ENCODE measurements around the gene ATRIP. TPM values are rescaled to one million over a fixed set of nuclear protein-coding genes. Genes with fewer than 3 reads are reported as not detected.

Gene ATRIP
- total RNA-seq, 1 donor from 2014 or later = 8.3 TPM

GRCh38 chr3:48503401-48504050, 57.0 kb downstream of the ATRIP start:
- H3K4me1 Mint-ChIP-seq = peaks cover 35% of the 10 kb centered on the region
- no peaks in the 10 kb centered on the region for H3K9me3 Mint-ChIP-seq
- no peaks in the 10 kb centered on the region for H3K9me3 ChIP-seq (ENCODE audit: low read depth)
- peaks cover 10% of the 10 kb centered on the region for H3K36me3 Mint-ChIP-seq
- peaks cover 19% of the 10 kb centered on the region for H3F3A ChIP-seq (ENCODE audit: low read depth)
- no peaks in the 10 kb centered on the region for H4K20me1 ChIP-seq (ENCODE audit: low read depth)
- no peak for TF ChIP-seq EZH2phosphoT487 (IDR thresholded peaks at IDR 0.05)
- TF ChIP-seq, protein P1, sequence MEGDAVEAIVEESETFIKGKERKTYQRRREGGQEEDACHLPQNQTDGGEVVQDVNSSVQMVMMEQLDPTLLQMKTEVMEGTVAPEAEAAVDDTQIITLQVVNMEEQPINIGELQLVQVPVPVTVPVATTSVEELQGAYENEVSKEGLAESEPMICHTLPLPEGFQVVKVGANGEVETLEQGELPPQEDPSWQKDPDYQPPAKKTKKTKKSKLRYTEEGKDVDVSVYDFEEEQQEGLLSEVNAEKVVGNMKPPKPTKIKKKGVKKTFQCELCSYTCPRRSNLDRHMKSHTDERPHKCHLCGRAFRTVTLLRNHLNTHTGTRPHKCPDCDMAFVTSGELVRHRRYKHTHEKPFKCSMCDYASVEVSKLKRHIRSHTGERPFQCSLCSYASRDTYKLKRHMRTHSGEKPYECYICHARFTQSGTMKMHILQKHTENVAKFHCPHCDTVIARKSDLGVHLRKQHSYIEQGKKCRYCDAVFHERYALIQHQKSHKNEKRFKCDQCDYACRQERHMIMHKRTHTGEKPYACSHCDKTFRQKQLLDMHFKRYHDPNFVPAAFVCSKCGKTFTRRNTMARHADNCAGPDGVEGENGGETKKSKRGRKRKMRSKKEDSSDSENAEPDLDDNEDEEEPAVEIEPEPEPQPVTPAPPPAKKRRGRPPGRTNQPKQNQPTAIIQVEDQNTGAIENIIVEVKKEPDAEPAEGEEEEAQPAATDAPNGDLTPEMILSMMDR (IDR thresholded peaks at IDR 0.05) = no peak
- H3K9ac ChIP-seq = peak overlapping the region; percentile 34
- DNase-seq (ENCODE audit: low spot score) = peak; percentile 61
- no peaks in the 10 kb centered on the region for H3K36me3 ChIP-seq
- peak overlapping the region; percentile 84 for H3K4me3 Mint-ChIP-seq
- H3K27ac ChIP-seq = no peak overlapping the region
- H3K4me1 ChIP-seq = peaks cover 14% of the 10 kb centered on the region
- peak overlapping the region; percentile 64 for H3K4me3 ChIP-seq
- peaks cover 6% of the 10 kb centered on the region for H3K79me2 ChIP-seq (ENCODE audit: low read depth)
- H2AFZ ChIP-seq (replicated peaks) = peak overlapping the region; percentile 71
- peaks cover 12% of the 10 kb centered on the region for H3K27me3 Mint-ChIP-seq (ENCODE audit: insufficient read depth, low read depth)
- no peak overlapping the region for H3K27ac Mint-ChIP-seq
- peak overlapping the region; percentile 97 for H3K4me2 ChIP-seq
- no peaks in the 10 kb centered on the region for H3K27me3 ChIP-seq

GRCh38 chr3:48504051-48504946, 57.8 kb downstream of the ATRIP start, which contains the start of gene SHISA5:
TSS of gene SHISA5 (minus strand) at chr3:48504174. CDS start at chr3:48504094, 80 bp downstream.
- TF ChIP-seq EZH2 (IDR thresholded peaks at IDR 0.05) = no peak
- no peak for TF ChIP-seq EZH2phosphoT487 (IDR thresholded peaks at IDR 0.05)
- TF ChIP-seq, protein P1 (IDR thresholded peaks at IDR 0.05) = no peak
- H3K4me1 Mint-ChIP-seq = peaks cover 35% of the 10 kb centered on the region
- H3K36me3 Mint-ChIP-seq = peaks cover 10% of the 10 kb centered on the region
- Histone ChIP-seq H3K4me2 (peak within 1 kb of the TSS; percentile 97), H3K27ac (no peak within 1 kb of the TSS), H3K4me1 (peaks cover 14% of the 10 kb centered on the region), H3K36me3 (no peaks in the 10 kb centered on the region), H3K4me3 (peak within 1 kb of the TSS; percentile 64), H3F3A (ENCODE audit: low read depth) (peaks cover 19% of the 10 kb centered on the region), H3K27me3 (no peaks in the 10 kb centered on the region), H4K20me1 (ENCODE audit: low read depth) (no peaks in the 10 kb centered on the region), H2AFZ (replicated peaks) (peak within 1 kb of the TSS; percentile 71), H3K9me3 (ENCODE audit: low read depth) (no peaks in the 10 kb centered on the region), H3K79me2 (ENCODE audit: low read depth) (peaks cover 6% of the 10 kb centered on the region), H3K9ac (peak within 1 kb of the TSS; percentile 34)
- peaks cover 12% of the 10 kb centered on the region for H3K27me3 Mint-ChIP-seq (ENCODE audit: insufficient read depth, low read depth)
- peak within 1 kb of the TSS; percentile 84 for H3K4me3 Mint-ChIP-seq
- no peak within 1 kb of the TSS for H3K27ac Mint-ChIP-seq
- no peaks in the 10 kb centered on the region for H3K9me3 Mint-ChIP-seq
- DNase-seq (ENCODE audit: low spot score) = peak; percentile 80

DNA sequence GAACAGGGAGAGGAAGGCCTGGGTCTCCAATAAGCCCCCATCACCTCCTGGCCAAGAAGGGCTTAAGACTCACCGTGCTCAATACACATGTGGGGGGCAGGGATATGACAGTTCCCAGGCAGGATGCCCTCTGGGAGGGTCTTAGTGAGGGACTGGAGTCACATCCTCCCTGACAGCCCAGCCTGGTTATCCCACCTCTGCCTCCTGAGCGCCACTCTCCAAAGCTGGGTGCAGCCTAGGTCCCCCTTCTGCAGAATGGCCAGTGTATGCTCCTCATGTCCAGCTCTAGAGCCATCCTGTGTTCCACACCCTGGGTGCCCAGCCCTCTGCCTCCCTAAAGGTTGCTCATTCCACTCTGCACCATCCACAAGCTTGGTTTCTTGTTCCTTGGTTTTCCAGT, 58.6 kb downstream of the ATRIP start:
- Histone ChIP-seq H3K9me3 (ENCODE audit: low read depth) (no peaks in the 10 kb centered on the region), H4K20me1 (ENCODE audit: low read depth) (no peaks in the 10 kb centered on the region), H3K9ac (no peak overlapping the region), H3K4me1 (peaks cover 14% of the 10 kb centered on the region), H3K27ac (no peak overlapping the region), H3K4me2 (peak overlapping the region; percentile 97), H3K4me3 (no peak overlapping the region), H3K27me3 (no peaks in the 10 kb centered on the region), H3F3A (ENCODE audit: low read depth) (peaks cover 22% of the 10 kb centered on the region), H3K79me2 (ENCODE audit: low read depth) (peaks cover 6% of the 10 kb centered on the region), H2AFZ (replicated peaks) (no peak overlapping the region), H3K36me3 (no peaks in the 10 kb centered on the region)
- H3K27me3 Mint-ChIP-seq (ENCODE audit: insufficient read depth, low read depth) = peaks cover 12% of the 10 kb centered on the region
- no peak for DNase-seq (ENCODE audit: low spot score)
- no peaks in the 10 kb centered on the region for H3K9me3 Mint-ChIP-seq
- peaks cover 10% of the 10 kb centered on the region for H3K36me3 Mint-ChIP-seq
- H3K4me3 Mint-ChIP-seq = peak overlapping the region; percentile 76
- H3K27ac Mint-ChIP-seq = no peak overlapping the region
- TF ChIP-seq, protein P1 (IDR thresholded peaks at IDR 0.05) = no peak
- TF ChIP-seq EZH2 (IDR thresholded peaks at IDR 0.05) (no peak), EZH2phosphoT487 (IDR thresholded peaks at IDR 0.05) (no peak)
- H3K4me1 Mint-ChIP-seq = peaks cover 35% of the 10 kb centered on the region
